ENCODE measurements around the gene MTF1. TPM values are rescaled to one million over a fixed set of nuclear protein-coding genes. Genes with fewer than 3 reads are reported as not detected.
A peak's percentile ranks its signal among the peaks of the same experiment; 100 is the strongest.

MTF1 gene
- total RNA-seq, 1 experiment from 2014 or later: 5.1 TPM

- no peak for DNase-seq
- no peaks in the 10 kb centered on the region for H3K9me2 ChIP-seq (replicated peaks; ENCODE audit: insufficient read depth, low read length)
- H2AFZ ChIP-seq (ENCODE audit: low read length): no peak overlapping the region
- H3K4me2 ChIP-seq (ENCODE audit: low read depth, low read length, poor library complexity, severe bottlenecking): no peak overlapping the region
- H3K4me1 ChIP-seq (ENCODE audit: low read length): no peaks in the 10 kb centered on the region
- H3K36me3 ChIP-seq (ENCODE audit: insufficient read depth, low read length): peaks cover 42% of the 10 kb centered on the region; the same call in 1 of the 2 replicates
- no peak overlapping the region for H3K9ac ChIP-seq (ENCODE audit: low read length)
- no peak overlapping the region for H3K4me3 ChIP-seq (ENCODE audit: low read length)
- H3K27ac ChIP-seq (ENCODE audit: low read length): no peak overlapping the region
- H4K20me1 ChIP-seq (ENCODE audit: insufficient read depth, low read depth, low read length): no peaks in the 10 kb centered on the region
- H3K79me2 ChIP-seq (ENCODE audit: low read length): no peaks in the 10 kb centered on the region
- H3K27me3 ChIP-seq (ENCODE audit: low read length): no peaks in the 10 kb centered on the region
- H3K9me3 ChIP-seq (ENCODE audit: low read length): no peaks in the 10 kb centered on the region
Measured at GRCh38 chr1:37883671-37884070, 24.3 kb upstream of the MTF1 start.

DNA sequence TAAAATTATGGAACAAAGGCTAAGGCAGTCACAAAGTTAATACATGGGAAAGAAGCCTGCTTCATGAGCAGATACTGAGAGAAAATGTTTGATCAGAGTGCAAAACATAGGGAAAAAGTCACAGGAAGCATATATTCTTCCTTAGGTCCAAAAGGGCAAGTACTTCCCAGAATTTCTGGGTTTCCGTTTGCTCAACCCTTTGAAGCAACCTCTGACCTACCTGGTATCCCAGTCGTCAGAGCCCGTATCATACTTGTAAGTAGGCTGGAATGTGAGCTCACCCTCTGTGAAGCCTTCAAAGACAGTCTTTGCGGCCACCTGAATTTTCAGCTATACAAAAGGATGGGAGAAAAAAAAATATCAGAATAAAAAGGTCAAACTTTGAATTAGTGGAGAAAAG, 20.5 kb upstream of the MTF1 start:
- Histone ChIP-seq H3K4me2 (ENCODE audit: low read depth, low read length, poor library complexity, severe bottlenecking) (no peak overlapping the region), H4K20me1 (ENCODE audit: insufficient read depth, low read depth, low read length) (no peaks in the 10 kb centered on the region), H3K4me3 (ENCODE audit: low read length) (no peak overlapping the region), H2AFZ (ENCODE audit: low read length) (no peak overlapping the region), H3K9me3 (ENCODE audit: low read length) (no peaks in the 10 kb centered on the region), H3K4me1 (ENCODE audit: low read length) (no peaks in the 10 kb centered on the region), H3K36me3 (ENCODE audit: insufficient read depth, low read length) (peaks cover 34% of the 10 kb centered on the region; the same call in 1 of the 2 replicates), H3K79me2 (ENCODE audit: low read length) (no peaks in the 10 kb centered on the region), H3K9me2 (replicated peaks; ENCODE audit: insufficient read depth, low read length) (no peaks in the 10 kb centered on the region), H3K27ac (ENCODE audit: low read length) (no peak overlapping the region), H3K9ac (ENCODE audit: low read length) (no peak overlapping the region), H3K27me3 (ENCODE audit: low read length) (no peaks in the 10 kb centered on the region)
- DNase-seq: no peak

GRCh38 chr1:37878071-37878470, 18.7 kb upstream of the MTF1 start:
- H3K4me2 ChIP-seq (ENCODE audit: low read depth, low read length, poor library complexity, severe bottlenecking): no peak overlapping the region
- H3K4me1 ChIP-seq (ENCODE audit: low read length): no peaks in the 10 kb centered on the region
- H3K9me3 ChIP-seq (ENCODE audit: low read length): no peaks in the 10 kb centered on the region
- no peak overlapping the region for H2AFZ ChIP-seq (ENCODE audit: low read length)
- H3K9me2 ChIP-seq (replicated peaks; ENCODE audit: insufficient read depth, low read length): no peaks in the 10 kb centered on the region
- no peaks in the 10 kb centered on the region for H4K20me1 ChIP-seq (ENCODE audit: insufficient read depth, low read depth, low read length)
- H3K27me3 ChIP-seq (ENCODE audit: low read length): no peaks in the 10 kb centered on the region
- no peak overlapping the region for H3K4me3 ChIP-seq (ENCODE audit: low read length)
- H3K27ac ChIP-seq (ENCODE audit: low read length): no peak overlapping the region
- no peak overlapping the region for H3K9ac ChIP-seq (ENCODE audit: low read length)
- DNase-seq: no peak
- no peaks in the 10 kb centered on the region for H3K79me2 ChIP-seq (ENCODE audit: low read length)
- peaks cover 35% of the 10 kb centered on the region; the same call in 1 of the 2 replicates for H3K36me3 ChIP-seq (ENCODE audit: insufficient read depth, low read length)

DNA sequence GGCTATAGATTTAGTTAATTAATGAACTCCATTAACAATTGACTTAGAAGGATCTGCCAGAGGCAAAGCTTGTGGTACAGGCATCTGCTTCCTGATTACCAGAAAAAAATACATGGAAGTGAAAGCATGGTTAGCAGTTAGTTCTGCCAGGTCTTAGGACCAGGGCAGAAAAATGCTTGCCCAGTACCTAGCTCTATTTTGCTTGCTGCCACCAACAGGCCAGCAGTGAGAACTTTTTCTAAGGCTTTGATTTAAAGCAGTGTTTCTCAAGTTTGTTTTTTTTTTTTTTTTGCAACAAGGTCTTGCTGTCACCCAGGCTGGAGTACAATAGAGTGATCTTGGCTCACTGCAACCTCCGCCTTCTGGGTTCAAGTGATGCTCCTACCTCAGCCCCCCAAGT, 16.4 kb upstream of the MTF1 start:
- Histone ChIP-seq H3K9ac (ENCODE audit: low read length) (no peak overlapping the region), H3K79me2 (ENCODE audit: low read length) (no peaks in the 10 kb centered on the region), H3K36me3 (ENCODE audit: insufficient read depth, low read length) (peaks cover 35% of the 10 kb centered on the region), H3K4me3 (ENCODE audit: low read length) (no peak overlapping the region), H3K4me2 (ENCODE audit: low read depth, low read length, poor library complexity, severe bottlenecking) (no peak overlapping the region), H3K27me3 (ENCODE audit: low read length) (no peaks in the 10 kb centered on the region), H3K27ac (ENCODE audit: low read length) (no peak overlapping the region), H3K9me3 (ENCODE audit: low read length) (no peaks in the 10 kb centered on the region), H2AFZ (ENCODE audit: low read length) (no peak overlapping the region), H4K20me1 (ENCODE audit: insufficient read depth, low read depth, low read length) (no peaks in the 10 kb centered on the region), H3K9me2 (replicated peaks; ENCODE audit: insufficient read depth, low read length) (no peaks in the 10 kb centered on the region), H3K4me1 (ENCODE audit: low read length) (no peaks in the 10 kb centered on the region)
- peak; percentile 71 for DNase-seq

GRCh38 chr1:37872692-37873091, 13.3 kb upstream of the MTF1 start:
- H4K20me1 ChIP-seq (ENCODE audit: insufficient read depth, low read depth, low read length): no peaks in the 10 kb centered on the region
- H3K9me2 ChIP-seq (replicated peaks; ENCODE audit: insufficient read depth, low read length): no peaks in the 10 kb centered on the region
- peaks cover 23% of the 10 kb centered on the region for H3K36me3 ChIP-seq (ENCODE audit: insufficient read depth, low read length)
- no peaks in the 10 kb centered on the region for H3K9me3 ChIP-seq (ENCODE audit: low read length)
- no peaks in the 10 kb centered on the region for H3K27me3 ChIP-seq (ENCODE audit: low read length)
- H3K9ac ChIP-seq (ENCODE audit: low read length): no peak overlapping the region
- H2AFZ ChIP-seq (ENCODE audit: low read length): no peak overlapping the region
- DNase-seq: no peak
- H3K4me2 ChIP-seq (ENCODE audit: low read depth, low read length, poor library complexity, severe bottlenecking): no peak overlapping the region
- H3K79me2 ChIP-seq (ENCODE audit: low read length): no peaks in the 10 kb centered on the region
- no peaks in the 10 kb centered on the region for H3K4me1 ChIP-seq (ENCODE audit: low read length)
- no peak overlapping the region for H3K27ac ChIP-seq (ENCODE audit: low read length)
- no peak overlapping the region for H3K4me3 ChIP-seq (ENCODE audit: low read length)

DNA sequence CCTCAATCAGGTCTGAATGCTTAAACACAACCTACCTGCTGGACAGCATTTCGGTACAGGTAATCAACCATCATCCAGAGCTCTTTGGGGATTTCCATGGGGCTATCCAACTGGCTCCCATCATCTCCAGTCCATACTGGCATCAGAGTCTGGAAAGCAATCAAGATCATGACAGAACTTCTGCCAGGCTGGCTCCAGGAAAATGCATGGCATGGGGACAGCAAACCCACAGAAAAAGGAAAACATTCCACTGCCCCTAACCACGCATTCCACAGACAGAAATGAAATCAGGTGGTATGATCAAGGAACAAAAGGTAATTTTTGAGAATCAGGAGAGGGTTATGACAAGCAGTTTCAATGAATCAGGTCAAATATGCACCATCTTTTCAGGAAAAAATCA, 9.1 kb upstream of the MTF1 start:
- Histone ChIP-seq H3K9me2 (replicated peaks; ENCODE audit: insufficient read depth, low read length) (no peaks in the 10 kb centered on the region), H3K27me3 (ENCODE audit: low read length) (no peaks in the 10 kb centered on the region), H4K20me1 (ENCODE audit: insufficient read depth, low read depth, low read length) (no peaks in the 10 kb centered on the region), H3K79me2 (ENCODE audit: low read length) (no peaks in the 10 kb centered on the region), H3K27ac (ENCODE audit: low read length) (no peak overlapping the region), H3K9ac (ENCODE audit: low read length) (no peak overlapping the region), H3K4me3 (ENCODE audit: low read length) (no peak overlapping the region), H2AFZ (ENCODE audit: low read length) (no peak overlapping the region), H3K9me3 (ENCODE audit: low read length) (no peaks in the 10 kb centered on the region), H3K4me1 (ENCODE audit: low read length) (no peaks in the 10 kb centered on the region), H3K4me2 (ENCODE audit: low read depth, low read length, poor library complexity, severe bottlenecking) (no peak overlapping the region), H3K36me3 (ENCODE audit: insufficient read depth, low read length) (peaks cover 26% of the 10 kb centered on the region)
- no peak for DNase-seq

DNA sequence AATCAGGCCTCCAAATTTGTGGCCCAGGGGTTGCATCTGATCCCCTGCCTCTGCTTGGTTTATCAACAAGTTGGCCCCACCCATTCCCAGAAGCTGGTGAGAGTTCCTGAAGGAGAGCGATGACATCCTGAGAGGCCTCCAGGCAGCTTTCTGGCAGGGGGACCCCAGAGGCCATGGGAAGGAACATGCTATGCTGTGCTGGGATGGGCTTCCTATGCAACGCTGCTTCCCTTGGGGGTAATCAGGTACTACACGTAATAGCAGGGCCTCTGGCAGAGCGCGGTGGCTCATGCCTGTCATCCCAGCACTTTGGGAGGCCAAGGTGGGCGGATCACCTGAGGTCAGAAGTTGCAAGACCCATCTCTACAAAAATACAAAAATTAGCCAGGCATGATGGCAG, 8.4 kb upstream of the MTF1 start:
- Histone ChIP-seq H3K36me3 (ENCODE audit: insufficient read depth, low read length) (peaks cover 19% of the 10 kb centered on the region), H3K9ac (ENCODE audit: low read length) (no peak overlapping the region)

GRCh38 chr1:37866491-37866890, 7.1 kb upstream of the MTF1 start:
- Histone ChIP-seq H3K9me3 (ENCODE audit: low read length) (no peaks in the 10 kb centered on the region), H3K9ac (ENCODE audit: low read length) (no peak overlapping the region), H3K36me3 (ENCODE audit: insufficient read depth, low read length) (peaks cover 14% of the 10 kb centered on the region), H3K9me2 (replicated peaks; ENCODE audit: insufficient read depth, low read length) (no peaks in the 10 kb centered on the region), H4K20me1 (ENCODE audit: insufficient read depth, low read depth, low read length) (no peaks in the 10 kb centered on the region), H3K27me3 (ENCODE audit: low read length) (no peaks in the 10 kb centered on the region), H3K4me1 (ENCODE audit: low read length) (no peaks in the 10 kb centered on the region), H3K79me2 (ENCODE audit: low read length) (no peaks in the 10 kb centered on the region), H2AFZ (ENCODE audit: low read length) (no peak overlapping the region), H3K27ac (ENCODE audit: low read length) (no peak overlapping the region), H3K4me3 (ENCODE audit: low read length) (no peak overlapping the region), H3K4me2 (ENCODE audit: low read depth, low read length, poor library complexity, severe bottlenecking) (no peak overlapping the region)
- no peak for DNase-seq

More for the DNA sequence above, 8.4 kb upstream of the MTF1 start:
- Histone ChIP-seq H3K9me3 (ENCODE audit: low read length) (no peaks in the 10 kb centered on the region), H3K4me1 (ENCODE audit: low read length) (no peaks in the 10 kb centered on the region), H2AFZ (ENCODE audit: low read length) (no peak overlapping the region), H3K79me2 (ENCODE audit: low read length) (no peaks in the 10 kb centered on the region), H3K27ac (ENCODE audit: low read length) (no peak overlapping the region), H3K4me3 (ENCODE audit: low read length) (no peak overlapping the region), H3K4me2 (ENCODE audit: low read depth, low read length, poor library complexity, severe bottlenecking) (no peak overlapping the region), H4K20me1 (ENCODE audit: insufficient read depth, low read depth, low read length) (no peaks in the 10 kb centered on the region), H3K27me3 (ENCODE audit: low read length) (no peaks in the 10 kb centered on the region), H3K9me2 (replicated peaks; ENCODE audit: insufficient read depth, low read length) (no peaks in the 10 kb centered on the region)
- no peak for DNase-seq

All from Karpas-422 (cell line).